ENCODE results near the gene TRAF3IP3. TPM values are rescaled to one million over a fixed set of nuclear protein-coding genes. Genes with fewer than 3 reads are reported as not detected.

The TRAF3IP3 gene
- polyA plus RNA-seq, 2 of the 4 experiments (the other 2 are of a cell fraction) = not detected

GRCh38 chr1:209732725-209733124 lies 23.1 kb upstream of the TRAF3IP3 start:
- FAIRE-seq (no peak), DNase-seq (ENCODE audit: low read depth in 1 of 2, low spot score in 1 of 2) (no peak), ATAC-seq (no peak)
- CTCF ChIA-PET = no interaction called here
- WGBS (ENCODE audit: missing lambda C conversion rate) = 40% methylated on average over 1 of the region's 1 CpG
- no peak overlapping the region for H3K4me3 ChIP-seq
- no peak for TF ChIP-seq BHLHE40 (IDR thresholded peaks at IDR 0.05; ENCODE audit: low read depth, low read length)
- no peak for TF ChIP-seq RNF2 (IDR thresholded peaks at IDR 0.05; ENCODE audit: borderline replicate concordance, low read depth)
- H3K9me3 ChIP-seq = no peaks in the 10 kb centered on the region
- H3K4me1 ChIP-seq = no peaks in the 10 kb centered on the region
- POLR2A ChIA-PET = no interaction called here
- H3K4me2 ChIP-seq = no peak overlapping the region
- no peak overlapping the region for H3K27ac ChIP-seq

- TF ChIP-seq CHD4 (IDR thresholded peaks at IDR 0.05; ENCODE audit: borderline replicate concordance) (no peak), BCL3 (IDR thresholded peaks at IDR 0.05) (no peak), CBX2 (IDR thresholded peaks at IDR 0.05; ENCODE audit: borderline replicate concordance, low read depth) (no peak), KDM1A (IDR thresholded peaks at IDR 0.05; ENCODE audit: low read depth) (no peak), KDM5A (IDR thresholded peaks at IDR 0.05) (no peak), FOSL2 (IDR thresholded peaks at IDR 0.05) (no peak), FOSL2 (CRISPR knock-in tag; IDR thresholded peaks at IDR 0.05) (no peak), ZFP36 (IDR thresholded peaks at IDR 0.05; ENCODE audit: borderline replicate concordance, partially characterized antibody) (no peak), CEBPB (IDR thresholded peaks at IDR 0.05) (no peak), RCOR1 (IDR thresholded peaks at IDR 0.05; ENCODE audit: low read depth, low read length) (no peak), ESRRA (IDR thresholded peaks at IDR 0.05; ENCODE audit: borderline replicate concordance, low read length) (no peak), HES2 (IDR thresholded peaks at IDR 0.05) (no peak), GATA3 (IDR thresholded peaks at IDR 0.05; ENCODE audit: borderline replicate concordance) (no peak), TP53 (CRISPR knock-in tag; IDR thresholded peaks at IDR 0.05) (no peak), HMGXB4 (CRISPR knock-in tag; IDR thresholded peaks at IDR 0.05; ENCODE audit: borderline replicate concordance) (no peak)
- TF ChIP-seq, protein P1, sequence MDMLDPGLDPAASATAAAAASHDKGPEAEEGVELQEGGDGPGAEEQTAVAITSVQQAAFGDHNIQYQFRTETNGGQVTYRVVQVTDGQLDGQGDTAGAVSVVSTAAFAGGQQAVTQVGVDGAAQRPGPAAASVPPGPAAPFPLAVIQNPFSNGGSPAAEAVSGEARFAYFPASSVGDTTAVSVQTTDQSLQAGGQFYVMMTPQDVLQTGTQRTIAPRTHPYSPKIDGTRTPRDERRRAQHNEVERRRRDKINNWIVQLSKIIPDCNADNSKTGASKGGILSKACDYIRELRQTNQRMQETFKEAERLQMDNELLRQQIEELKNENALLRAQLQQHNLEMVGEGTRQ (IDR thresholded peaks at IDR 0.05) = no peak
- TF ChIP-seq, protein P2, sequence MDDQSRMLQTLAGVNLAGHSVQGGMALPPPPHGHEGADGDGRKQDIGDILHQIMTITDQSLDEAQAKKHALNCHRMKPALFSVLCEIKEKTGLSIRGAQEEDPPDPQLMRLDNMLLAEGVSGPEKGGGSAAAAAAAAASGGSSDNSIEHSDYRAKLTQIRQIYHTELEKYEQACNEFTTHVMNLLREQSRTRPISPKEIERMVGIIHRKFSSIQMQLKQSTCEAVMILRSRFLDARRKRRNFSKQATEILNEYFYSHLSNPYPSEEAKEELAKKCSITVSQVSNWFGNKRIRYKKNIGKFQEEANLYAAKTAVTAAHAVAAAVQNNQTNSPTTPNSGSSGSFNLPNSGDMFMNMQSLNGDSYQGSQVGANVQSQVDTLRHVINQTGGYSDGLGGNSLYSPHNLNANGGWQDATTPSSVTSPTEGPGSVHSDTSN (IDR thresholded peaks at IDR 0.05) = no peak
- ChIA-PET POLR2A (no interaction called here), CTCF (interaction anchor here (0.9 to 4.6 kb wide), 4 partner anchors 8 to 40 kb away, joined by 3 to 21 read pairs (median 5); no protein-coding TSS in a partner anchor)
- no peaks in the 10 kb centered on the region for H3K4me1 ChIP-seq
- DNase-seq (ENCODE audit: low read depth in 1 of 2, low spot score in 1 of 2) (no peak), FAIRE-seq (no peak), ATAC-seq (no peak)
- H3K27ac ChIP-seq = no peak overlapping the region
- 51% methylated on average over 3 of the region's 3 CpGs for WGBS (ENCODE audit: missing lambda C conversion rate)
- no peaks in the 10 kb centered on the region for H3K9me3 ChIP-seq
- no peak overlapping the region for H3K4me3 ChIP-seq
- no peak overlapping the region for H3K4me2 ChIP-seq
Measured at GRCh38 chr1:209733409-209734192, 22.3 kb upstream of the TRAF3IP3 start.

Data from A549 (cell line).